ENCODE measurements around the gene TSSK2. TPM values are rescaled to one million over a fixed set of nuclear protein-coding genes. Genes with fewer than 3 reads are reported as not detected.

Gene TSSK2
- total and polyA plus RNA-seq, 2 experiments from 2014 or later, result not detected

GRCh38 chr22:19147195-19147780 is 16.2 kb downstream of the TSSK2 start:
- Histone ChIP-seq H4K20me1 (replicated peaks; ENCODE audit: insufficient read depth) (no peaks in the 10 kb centered on the region), H3K4me1 (ENCODE audit: insufficient read depth) (peaks cover 4% of the 10 kb centered on the region; the same call in 1 of the 2 replicates), H3K27me3 (ENCODE audit: insufficient read depth) (peaks cover 71% of the 10 kb centered on the region), H3K27ac (ENCODE audit: low read depth) (no peak overlapping the region), H2AFZ (no peak overlapping the region), H3K36me3 (ENCODE audit: insufficient read depth) (no peaks in the 10 kb centered on the region), H3K79me2 (replicated peaks; ENCODE audit: insufficient read depth) (peaks cover 12% of the 10 kb centered on the region), H3F3A (replicated peaks; ENCODE audit: low read depth) (0 out of 2 replicates have a peak, but pooled peaks cover 18% of the 10 kb centered on the region), H3K4me2 (peak overlapping the region; percentile 55; the same call in 1 of the 2 replicates), H3K9me2 (ENCODE audit: insufficient read depth) (no peaks in the 10 kb centered on the region), H3K4me3 (no peak overlapping the region)
- no peak for TF ChIP-seq ZNF462 (CRISPR knock-in tag; IDR thresholded peaks at IDR 0.05)
- no peak for TF ChIP-seq ZNF331 (CRISPR knock-in tag; IDR thresholded peaks at IDR 0.05; ENCODE audit: low read depth)
- TF ChIP-seq JUNB (IDR thresholded peaks at IDR 0.05; ENCODE audit: unreplicated experiment), result no peak
- TF ChIP-seq STAT1 (IDR thresholded peaks at IDR 0.05; ENCODE audit: unreplicated experiment), result no peak
- TF ChIP-seq, protein P1, sequence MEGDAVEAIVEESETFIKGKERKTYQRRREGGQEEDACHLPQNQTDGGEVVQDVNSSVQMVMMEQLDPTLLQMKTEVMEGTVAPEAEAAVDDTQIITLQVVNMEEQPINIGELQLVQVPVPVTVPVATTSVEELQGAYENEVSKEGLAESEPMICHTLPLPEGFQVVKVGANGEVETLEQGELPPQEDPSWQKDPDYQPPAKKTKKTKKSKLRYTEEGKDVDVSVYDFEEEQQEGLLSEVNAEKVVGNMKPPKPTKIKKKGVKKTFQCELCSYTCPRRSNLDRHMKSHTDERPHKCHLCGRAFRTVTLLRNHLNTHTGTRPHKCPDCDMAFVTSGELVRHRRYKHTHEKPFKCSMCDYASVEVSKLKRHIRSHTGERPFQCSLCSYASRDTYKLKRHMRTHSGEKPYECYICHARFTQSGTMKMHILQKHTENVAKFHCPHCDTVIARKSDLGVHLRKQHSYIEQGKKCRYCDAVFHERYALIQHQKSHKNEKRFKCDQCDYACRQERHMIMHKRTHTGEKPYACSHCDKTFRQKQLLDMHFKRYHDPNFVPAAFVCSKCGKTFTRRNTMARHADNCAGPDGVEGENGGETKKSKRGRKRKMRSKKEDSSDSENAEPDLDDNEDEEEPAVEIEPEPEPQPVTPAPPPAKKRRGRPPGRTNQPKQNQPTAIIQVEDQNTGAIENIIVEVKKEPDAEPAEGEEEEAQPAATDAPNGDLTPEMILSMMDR (conservative IDR thresholded peaks at IDR 0.05; ENCODE audit: low read depth in 2 of 2), result peak in 1 of 2 experiments; percentile 25; a peak in 1 of 4 replicates
- ATAC-seq, result peak; percentile 17
- H3K27me3 Mint-ChIP-seq (ENCODE audit: insufficient read depth, low read depth, poor library complexity), result peaks cover 56% of the 10 kb centered on the region
- H3K27ac Mint-ChIP-seq, result no peak overlapping the region
- peak overlapping the region; percentile 37; the same call in 2 of the 3 replicates for H3K4me3 Mint-ChIP-seq
- H3K9me3 Mint-ChIP-seq, result peaks cover 10% of the 10 kb centered on the region; the same call in 2 of the 3 replicates
- DNase-seq (ENCODE audit: low spot score), result peak; percentile 58
- H3K36me3 Mint-ChIP-seq (ENCODE audit: low read depth), result peaks cover 7% of the 10 kb centered on the region; the same call in 2 of the 3 replicates
- peaks cover 24% of the 10 kb centered on the region for H3K4me1 Mint-ChIP-seq

All from GM23338 (cell line).